Keratinocyte (primary cell): ENCODE data around the gene RAB32.

Experiments
- EZH2 ChIP-seq: IDR thresholded peaks from one replicate; pipeline ENCODE4 v1.6.1; 2012; ENCODE audit warnings: inconsistent platforms, mild to moderate bottlenecking, low read length, moderate library complexity
- TF ChIP-seq, protein P1 (sequence below), 3 experiments: IDR thresholded peaks in 1 of 3; conservative IDR thresholded peaks in 1 of 3; optimal IDR thresholded peaks in 1 of 3; 2 replicates in 2 of 3; 3 replicates in 1 of 3; pipeline versions ENCODE3 to v1.5.1; 2011; ENCODE audit warnings: low read length in 3 of 3, mild to moderate bottlenecking in 3 of 3, moderate library complexity in 2 of 3, control low read depth in 1 of 3, inconsistent platforms in 1 of 3; ENCODE audit not compliant: insufficient read depth in 2 of 3; ENCODE audit errors: extremely low read depth in 1 of 3

DNA sequence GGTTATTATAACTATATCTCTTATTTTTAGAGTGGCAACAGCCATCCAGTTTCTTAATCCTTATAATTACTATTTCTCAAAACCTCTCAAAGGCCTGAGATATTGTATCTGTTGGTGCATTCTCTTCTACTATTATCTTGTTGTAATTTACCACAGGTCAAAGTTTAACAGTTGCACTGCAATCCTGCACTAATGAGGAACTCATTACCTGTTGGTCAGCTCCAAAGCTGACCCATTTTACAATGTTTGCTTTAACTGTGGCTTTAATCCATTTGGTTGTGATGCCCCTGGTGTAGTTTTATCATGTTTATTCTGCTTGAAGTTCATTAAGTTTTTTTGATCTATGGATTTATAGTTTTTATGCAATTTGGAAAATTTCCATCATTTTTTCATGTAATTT is 48.8 kb downstream of the RAB32 start:
- TF ChIP-seq, protein P1, sequence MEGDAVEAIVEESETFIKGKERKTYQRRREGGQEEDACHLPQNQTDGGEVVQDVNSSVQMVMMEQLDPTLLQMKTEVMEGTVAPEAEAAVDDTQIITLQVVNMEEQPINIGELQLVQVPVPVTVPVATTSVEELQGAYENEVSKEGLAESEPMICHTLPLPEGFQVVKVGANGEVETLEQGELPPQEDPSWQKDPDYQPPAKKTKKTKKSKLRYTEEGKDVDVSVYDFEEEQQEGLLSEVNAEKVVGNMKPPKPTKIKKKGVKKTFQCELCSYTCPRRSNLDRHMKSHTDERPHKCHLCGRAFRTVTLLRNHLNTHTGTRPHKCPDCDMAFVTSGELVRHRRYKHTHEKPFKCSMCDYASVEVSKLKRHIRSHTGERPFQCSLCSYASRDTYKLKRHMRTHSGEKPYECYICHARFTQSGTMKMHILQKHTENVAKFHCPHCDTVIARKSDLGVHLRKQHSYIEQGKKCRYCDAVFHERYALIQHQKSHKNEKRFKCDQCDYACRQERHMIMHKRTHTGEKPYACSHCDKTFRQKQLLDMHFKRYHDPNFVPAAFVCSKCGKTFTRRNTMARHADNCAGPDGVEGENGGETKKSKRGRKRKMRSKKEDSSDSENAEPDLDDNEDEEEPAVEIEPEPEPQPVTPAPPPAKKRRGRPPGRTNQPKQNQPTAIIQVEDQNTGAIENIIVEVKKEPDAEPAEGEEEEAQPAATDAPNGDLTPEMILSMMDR (optimal IDR thresholded peaks at IDR 0.05 in 1 of 3, IDR thresholded peaks at IDR 0.05 in 1 of 3, conservative IDR thresholded peaks at IDR 0.05 in 1 of 3; ENCODE audit: extremely low read depth in 1 of 3, insufficient read depth in 2 of 3, low read length in 3 of 3): no peak
- no peak for TF ChIP-seq EZH2
